Thyroid gland (tissue), 4 donors: Measurements from ENCODE around the gene TADA3.

Experiments
- CTCF ChIP-seq, 6 experiments: fragments of 200-600 bp in 3 of 6; fragments of 450-650 bp in 3 of 6; sonication (generic) in 3 of 6; IDR thresholded peaks; one replicate each; pipeline ENCODE4 v1.5.1; 2016 to 2019; ENCODE audit warnings: antibody characterized with exemption in 6 of 6, mild to moderate bottlenecking in 2 of 6, inconsistent platforms in 1 of 6, moderate library complexity in 1 of 6
- POLR2A ChIP-seq, 2 donors: fragments of 450-650 bp; IDR thresholded peaks; one replicate each; pipeline ENCODE4 v1.6.1; 2017; ENCODE audit warnings: antibody characterized with exemption in 2 of 2, mild to moderate bottlenecking in 2 of 2, moderate library complexity in 1 of 2

- TF ChIP-seq POLR2A (IDR thresholded peaks at IDR 0.05) (no peak), CTCF (IDR thresholded peaks at IDR 0.05) (no peak)
Observed at GRCh38 chr3:9782770-9783169, 9.5 kb downstream of the TADA3 start.
